Liver (tissue), 9 donors: ENCODE results near the gene CACNA1C. TPM values are rescaled to one million over a fixed set of nuclear protein-coding genes. Genes with fewer than 3 reads are reported as not detected.

ENCODE experiments used
- DNase-seq: peaks from one replicate; pipeline ENCODE4 v3.0.0-alpha.2; 2017; ENCODE audit warnings: low spot score
- H3K27ac ChIP-seq, 2 donors: one replicate each; pipeline ENCODE4 v1.7.0; 2013; ENCODE audit warnings: inconsistent platforms in 2 of 2, low read length in 2 of 2, control low read depth in 1 of 2, low read depth in 1 of 2, mild to moderate bottlenecking in 1 of 2
- H3K27me3 ChIP-seq, 4 donors: one replicate each; pipeline versions ENCODE4 v1.6.1 to v1.7.0; 2013; ENCODE audit warnings: low read length in 3 of 4, inconsistent platforms in 1 of 4, mild to moderate bottlenecking in 1 of 4, moderate library complexity in 1 of 4; ENCODE audit not compliant: control insufficient read depth in 4 of 4, insufficient read depth in 4 of 4
- H3K36me3 ChIP-seq, 4 donors: one replicate each; pipeline versions ENCODE4 v1.6.1 to v1.7.0; 2013; ENCODE audit warnings: low read length in 3 of 4, mild to moderate bottlenecking in 3 of 4, low read depth in 1 of 4, moderate library complexity in 1 of 4; ENCODE audit not compliant: control insufficient read depth in 4 of 4, insufficient read depth in 3 of 4
- H3K4me1 ChIP-seq, 4 donors: one replicate each; pipeline versions ENCODE4 v1.6.1 to v1.7.0; 2013; ENCODE audit warnings: low read length in 3 of 4, mild to moderate bottlenecking in 3 of 4, moderate library complexity in 1 of 4; ENCODE audit not compliant: control insufficient read depth in 4 of 4, insufficient read depth in 4 of 4
- H3K4me3 ChIP-seq, 3 donors: one replicate each; pipeline versions ENCODE4 v1.6.1 to v1.7.0; 2013; ENCODE audit warnings: low read length in 3 of 3, control low read depth in 1 of 3, low read depth in 1 of 3, mild to moderate bottlenecking in 1 of 3
- H3K9ac ChIP-seq, 2 donors: one replicate each; pipeline ENCODE4 v1.7.0; 2013; ENCODE audit warnings: low read length in 2 of 2, mild to moderate bottlenecking in 2 of 2, moderate library complexity in 2 of 2, control low read depth in 1 of 2, low read depth in 1 of 2
- H3K9me3 ChIP-seq, 4 donors: one replicate each; pipeline versions ENCODE4 v1.6.1 to v1.7.0; 2013; ENCODE audit warnings: low read length in 3 of 4; ENCODE audit not compliant: control insufficient read depth in 4 of 4
- EGR1 ChIP-seq, 2 donors: IDR thresholded peaks; 2 replicates each; pipeline ENCODE4 v1.6.1; 2016 to 2018; ENCODE audit warnings: antibody characterized with exemption in 2 of 2, low read depth in 2 of 2
- FOXA1 ChIP-seq: IDR thresholded peaks from 2 replicates; pipeline ENCODE4 v1.6.1; 2016; ENCODE audit warnings: antibody characterized with exemption
- FOXA2 ChIP-seq: IDR thresholded peaks from 2 replicates; pipeline ENCODE4 v1.6.1; 2016; ENCODE audit warnings: antibody characterized with exemption
- HNF4A ChIP-seq, 2 donors: conservative IDR thresholded peaks; 2 replicates each; pipeline ENCODE4 v1.6.1; 2016; ENCODE audit warnings: antibody characterized with exemption in 2 of 2, mild to moderate bottlenecking in 2 of 2
- HNF4G ChIP-seq: IDR thresholded peaks from 2 replicates; pipeline ENCODE4 v1.6.1; 2016; ENCODE audit warnings: antibody characterized with exemption
- JUND ChIP-seq, 2 donors: IDR thresholded peaks; 2 replicates each; pipeline ENCODE4 v1.6.1; 2016; ENCODE audit warnings: antibody characterized with exemption in 2 of 2
- RAD21 ChIP-seq, 2 donors: IDR thresholded peaks; 2 replicates each; pipeline ENCODE4 v1.6.1; 2016; ENCODE audit warnings: antibody characterized with exemption in 2 of 2, mild to moderate bottlenecking in 2 of 2
- REST ChIP-seq: IDR thresholded peaks from 2 replicates; pipeline ENCODE4 v1.6.1; 2016; ENCODE audit warnings: antibody characterized with exemption, mild to moderate bottlenecking
- RXRA ChIP-seq, 2 donors: IDR thresholded peaks; 2 replicates each; pipeline ENCODE4 v1.6.1; 2017 to 2018; ENCODE audit warnings: antibody characterized with exemption in 2 of 2, mild to moderate bottlenecking in 1 of 2
- YY1 ChIP-seq: IDR thresholded peaks from 2 replicates; pipeline ENCODE4 v1.6.1; 2016; ENCODE audit warnings: antibody characterized with exemption, mild to moderate bottlenecking
- whole genome bisulfite sequencing: extraction: QIAGEN DNeasy Blood & Tissue Kit; methylation state at CpG from one replicate; pipeline ENCODE4 v1.1.7; 2013; 5-methylcytosine and 5-hydroxymethylcytosine counted together
- polyA plus RNA-seq, 2 donors: library from polyadenylated mRNA; stranded (reverse) in 1 of 2; unstranded in 1 of 2; fragments of 200-250 nt in 1 of 2; fragments of >200 nt in 1 of 2; fragmentation: Nextera tagmentation in 1 of 2; extraction: Ambion mirVana in 1 of 2; gene quantifications; one replicate each; pipeline versions ENCODE4 v1.2.1 to v1.2.3, GENCODE V29; 2013 to 2015
- total RNA-seq, 2 donors: library from RNA; depleted of rRNA; stranded (reverse); fragments of >200 nt; gene quantifications; one replicate each; pipeline ENCODE4 v1.2.3, GENCODE V29; 2014
- TF ChIP-seq, protein P1 (sequence below): fragments of 150-350 bp; IDR thresholded peaks from 2 replicates; pipeline ENCODE4 v1.5.1; 2017; ENCODE audit warnings: improper control_type of control experiment, low read depth, low read length; ENCODE audit not compliant: missing input control
- TF ChIP-seq, protein P2 (sequence below): IDR thresholded peaks from 2 replicates; pipeline ENCODE4 v1.6.1; 2016; ENCODE audit warnings: antibody characterized with exemption
- TF ChIP-seq, protein P3 (sequence below): IDR thresholded peaks from 2 replicates; pipeline ENCODE4 v1.6.1; 2016; ENCODE audit warnings: antibody characterized with exemption
- donor health status: healthy.
- donor health status: healthy.
- donor health status: healthy.
- donor health status: healthy.
- donor health status: healthy.

CACNA1C gene
- total and polyA plus RNA-seq, 4 donors: 0.23 to 1.9 (median 0.41) TPM

DNA sequence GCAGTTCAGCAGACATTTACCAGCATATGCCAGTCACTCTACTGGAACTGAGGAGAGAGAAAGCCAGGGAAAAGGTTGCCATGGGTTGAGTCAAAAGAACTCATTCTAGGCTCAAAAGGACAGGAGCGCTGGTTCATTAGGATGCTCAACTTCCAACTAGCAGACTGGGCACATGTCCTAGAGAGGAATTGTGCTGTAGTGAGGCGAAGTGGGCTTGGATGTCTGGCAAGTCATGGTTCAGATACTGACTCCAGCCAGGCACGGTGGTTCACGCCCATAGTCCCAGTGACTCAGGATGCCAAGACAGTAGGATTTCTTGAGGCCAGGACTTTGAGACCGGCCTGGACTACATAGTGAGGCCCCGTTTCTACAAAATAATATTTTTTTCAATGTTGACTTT is 281.5 kb downstream of the CACNA1C start:
- Histone ChIP-seq H3K27ac (no peak overlapping the region), H3K4me1 (no peaks in the 10 kb centered on the region), H3K9me3 (no peaks in the 10 kb centered on the region), H3K4me3 (no peak overlapping the region), H3K27me3 (peaks cover 0 to 3% (median 0%) of the 10 kb centered on the region in 4 donors), H3K9ac (no peak overlapping the region), H3K36me3 (no peaks in the 10 kb centered on the region)
- 90% methylated on average over 6 of the region's 6 CpGs for WGBS
- TF ChIP-seq, protein P1, sequence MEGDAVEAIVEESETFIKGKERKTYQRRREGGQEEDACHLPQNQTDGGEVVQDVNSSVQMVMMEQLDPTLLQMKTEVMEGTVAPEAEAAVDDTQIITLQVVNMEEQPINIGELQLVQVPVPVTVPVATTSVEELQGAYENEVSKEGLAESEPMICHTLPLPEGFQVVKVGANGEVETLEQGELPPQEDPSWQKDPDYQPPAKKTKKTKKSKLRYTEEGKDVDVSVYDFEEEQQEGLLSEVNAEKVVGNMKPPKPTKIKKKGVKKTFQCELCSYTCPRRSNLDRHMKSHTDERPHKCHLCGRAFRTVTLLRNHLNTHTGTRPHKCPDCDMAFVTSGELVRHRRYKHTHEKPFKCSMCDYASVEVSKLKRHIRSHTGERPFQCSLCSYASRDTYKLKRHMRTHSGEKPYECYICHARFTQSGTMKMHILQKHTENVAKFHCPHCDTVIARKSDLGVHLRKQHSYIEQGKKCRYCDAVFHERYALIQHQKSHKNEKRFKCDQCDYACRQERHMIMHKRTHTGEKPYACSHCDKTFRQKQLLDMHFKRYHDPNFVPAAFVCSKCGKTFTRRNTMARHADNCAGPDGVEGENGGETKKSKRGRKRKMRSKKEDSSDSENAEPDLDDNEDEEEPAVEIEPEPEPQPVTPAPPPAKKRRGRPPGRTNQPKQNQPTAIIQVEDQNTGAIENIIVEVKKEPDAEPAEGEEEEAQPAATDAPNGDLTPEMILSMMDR: no peak
- TF ChIP-seq YY1 (no peak), RXRA (IDR thresholded peaks at IDR 0.05) (no peak), FOXA1 (no peak), REST (no peak)
- DNase-seq: no peak

- no peaks in the 10 kb centered on the region for H3K4me1 ChIP-seq
- no peak overlapping the region for H3K27ac ChIP-seq
- no peaks in the 10 kb centered on the region for H3K36me3 ChIP-seq
- WGBS: 81% methylated on average over 4 of the region's 4 CpGs
- H3K27me3 ChIP-seq: no peaks in the 10 kb centered on the region
- H3K9ac ChIP-seq: no peak overlapping the region
- TF ChIP-seq RXRA (IDR thresholded peaks at IDR 0.05): no peak
- TF ChIP-seq EGR1 (IDR thresholded peaks at IDR 0.05; ENCODE audit: low read depth in 2 of 2): no peak
- TF ChIP-seq FOXA2: no peak
- no peak for DNase-seq
- no peaks in the 10 kb centered on the region for H3K9me3 ChIP-seq
- H3K4me3 ChIP-seq: no peak overlapping the region
These were observed 281.9 kb downstream of the CACNA1C start for GRCh38 chr12:2334689-2335088.

DNA sequence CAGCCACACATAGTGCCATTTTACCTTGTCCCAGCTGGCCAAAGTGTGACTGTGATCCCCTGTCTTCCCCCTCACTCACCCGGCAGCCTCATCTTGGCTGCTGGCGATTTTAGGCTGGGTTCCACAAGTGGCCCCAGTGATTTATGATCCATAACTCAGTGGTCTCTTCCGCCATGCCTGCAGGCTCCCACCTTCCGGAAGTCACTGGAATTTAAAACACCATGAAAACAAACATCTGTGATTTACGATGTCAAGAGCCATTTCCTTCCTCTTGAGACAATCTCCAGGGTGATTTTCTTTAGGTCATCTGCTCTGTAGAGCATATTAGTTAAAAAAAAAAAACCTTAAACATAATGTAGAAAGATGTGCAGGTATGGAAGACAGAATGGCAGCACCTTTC is 282.3 kb downstream of the CACNA1C start:
- Histone ChIP-seq H3K27ac (no peak overlapping the region), H3K36me3 (no peaks in the 10 kb centered on the region), H3K9ac (no peak overlapping the region), H3K27me3 (no peaks in the 10 kb centered on the region), H3K9me3 (no peaks in the 10 kb centered on the region), H3K4me3 (no peak overlapping the region), H3K4me1 (no peaks in the 10 kb centered on the region)
- TF ChIP-seq JUND (IDR thresholded peaks at IDR 0.05): no peak
- TF ChIP-seq, protein P1: no peak
- TF ChIP-seq, protein P2, sequence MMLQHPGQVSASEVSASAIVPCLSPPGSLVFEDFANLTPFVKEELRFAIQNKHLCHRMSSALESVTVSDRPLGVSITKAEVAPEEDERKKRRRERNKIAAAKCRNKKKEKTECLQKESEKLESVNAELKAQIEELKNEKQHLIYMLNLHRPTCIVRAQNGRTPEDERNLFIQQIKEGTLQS: no peak
- no peak for TF ChIP-seq HNF4A (conservative IDR thresholded peaks at IDR 0.05)
- no peak for TF ChIP-seq HNF4G
- TF ChIP-seq EGR1 (IDR thresholded peaks at IDR 0.05; ENCODE audit: low read depth in 2 of 2): no peak
- TF ChIP-seq FOXA2: no peak
- no peak for TF ChIP-seq RAD21 (IDR thresholded peaks at IDR 0.05)
- TF ChIP-seq, protein P3, sequence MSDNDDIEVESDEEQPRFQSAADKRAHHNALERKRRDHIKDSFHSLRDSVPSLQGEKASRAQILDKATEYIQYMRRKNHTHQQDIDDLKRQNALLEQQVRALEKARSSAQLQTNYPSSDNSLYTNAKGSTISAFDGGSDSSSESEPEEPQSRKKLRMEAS: no peak
- TF ChIP-seq REST: no peak
- no peak for TF ChIP-seq RXRA (IDR thresholded peaks at IDR 0.05)
- TF ChIP-seq FOXA1: no peak
- 64% methylated on average over 5 of the region's 5 CpGs for WGBS
- no peak for DNase-seq
